Gastroesophageal sphincter (tissue), 4 donors: ENCODE data around the gene ITIH5. TPM values are rescaled to one million over a fixed set of nuclear protein-coding genes. Genes with fewer than 3 reads are reported as not detected.

Experiments
- ATAC-seq: fragments of 150-250 bp; one replicate; pipeline ENCODE4 v1.9.1; 2016; ENCODE audit warnings: mild to moderate bottlenecking, moderate library complexity
- H3K27ac ChIP-seq, 4 donors: fragments of 200-600 bp; sonication (generic) in 3 of 4; 1 replicate in 3 of 4; 2 replicates in 1 of 4; pipeline ENCODE4 v1.5.1; 2016 to 2019
- H3K27me3 ChIP-seq: fragments of 200-600 bp; sonication (generic); one replicate; pipeline ENCODE4 v1.5.1; 2019
- H3K36me3 ChIP-seq, 2 donors: fragments of 200-600 bp; sonication (generic); one replicate each; pipeline ENCODE4 v1.5.1; 2019; ENCODE audit warnings: control low read depth in 1 of 2
- H3K4me1 ChIP-seq, 3 donors: fragments of 200-600 bp; sonication (generic); 1 replicate in 2 of 3; 2 replicates in 1 of 3; pipeline ENCODE4 v1.5.1; 2016 to 2019; ENCODE audit warnings: control low read depth in 2 of 3
- H3K4me3 ChIP-seq, 2 donors: fragments of 200-600 bp; sonication (generic); one replicate each; pipeline ENCODE4 v1.5.1; 2019; ENCODE audit warnings: mild to moderate bottlenecking in 1 of 2, moderate library complexity in 1 of 2
- H3K9me3 ChIP-seq, 3 donors: fragments of 200-600 bp; sonication (generic); one replicate each; pipeline ENCODE4 v1.5.1; 2017 to 2019; ENCODE audit warnings: control low read depth in 2 of 3
- CTCF ChIP-seq, 4 experiments: fragments of 200-600 bp in 2 of 4; fragments of 450-650 bp in 2 of 4; sonication (generic) in 1 of 4; IDR thresholded peaks; one replicate each; pipeline ENCODE4 v1.5.1; 2017 to 2019; ENCODE audit warnings: antibody characterized with exemption in 4 of 4, mild to moderate bottlenecking in 2 of 4, moderate library complexity in 2 of 4
- EP300 ChIP-seq: sonication (generic); formaldehyde crosslinking; IDR thresholded peaks from one replicate; pipeline ENCODE4 v1.6.1; 2017; ENCODE audit warnings: antibody characterized with exemption, mild to moderate bottlenecking
- POLR2A ChIP-seq, 2 donors: fragments of 450-650 bp; IDR thresholded peaks; one replicate each; pipeline ENCODE4 v1.6.1; 2017; ENCODE audit warnings: antibody characterized with exemption in 2 of 2, mild to moderate bottlenecking in 2 of 2, moderate library complexity in 1 of 2
- POLR2AphosphoS5 ChIP-seq: sonication (generic); formaldehyde crosslinking; IDR thresholded peaks from one replicate; pipeline ENCODE4 v1.6.1; 2017; ENCODE audit warnings: antibody characterized with exemption
- WGBS, 2 donors: methylation state at CpG; one replicate each; pipeline ENCODE4 v1.1.5; 2018; ENCODE audit warnings: low coverage in 1 of 2; 5-methylcytosine and 5-hydroxymethylcytosine counted together
- total RNA-seq, 4 donors: library from RNA; depleted of rRNA; stranded (reverse); fragments of >200 nt; gene quantifications; one replicate each; pipeline ENCODE4 v1.1.0, GENCODE V29; 2016

The ITIH5 gene
- total RNA-seq, 4 donors from 2014 or later, result 36.4 to 96.0 (median 52.9) TPM

GRCh38 chr10:7576340-7576739 lies 90.4 kb downstream of the ITIH5 start:
- no peak for ATAC-seq
- no peaks in the 10 kb centered on the region for H3K9me3 ChIP-seq
- no peak overlapping the region for H3K4me3 ChIP-seq
- H3K4me1 ChIP-seq, result peaks cover 0 to 17% (median 0%) of the 10 kb centered on the region in 3 donors
- peaks cover 0 to 58% of the 10 kb centered on the region in 2 donors for H3K36me3 ChIP-seq
- H3K27ac ChIP-seq, result no peak overlapping the region
- no peaks in the 10 kb centered on the region for H3K27me3 ChIP-seq
- WGBS, 2 donors, result 77% methylated on average over 6 of the region's 21 CpGs; no CpG with 5 or more reads in 1 of the 2 donors
- TF ChIP-seq EP300 (no peak), POLR2A (IDR thresholded peaks at IDR 0.05) (no peak), POLR2AphosphoS5 (no peak), CTCF (IDR thresholded peaks at IDR 0.05) (no peak)

- TF ChIP-seq EP300, result no peak
- no peak for TF ChIP-seq POLR2A (IDR thresholded peaks at IDR 0.05)
- peak; percentile 46 for TF ChIP-seq POLR2AphosphoS5
- H3K4me1 ChIP-seq, result peaks cover 0 to 17% (median 0%) of the 10 kb centered on the region in 3 donors
- H3K27ac ChIP-seq, result peak overlapping the region in 2 of 4 donors; percentile 13 to 19
- no peaks in the 10 kb centered on the region for H3K27me3 ChIP-seq
- no peak overlapping the region for H3K4me3 ChIP-seq
- no peaks in the 10 kb centered on the region for H3K9me3 ChIP-seq
- 16 to 23% methylated on average over 3 of the region's 3 CpGs for WGBS, 2 donors
- ATAC-seq, result peak; percentile 79
- H3K36me3 ChIP-seq, result peaks cover 0 to 66% of the 10 kb centered on the region in 2 donors
These were observed 94.4 kb downstream of the ITIH5 start for GRCh38 chr10:7572391-7572790.

- ATAC-seq, result no peak
- peaks cover 0 to 17% (median 0%) of the 10 kb centered on the region in 3 donors for H3K4me1 ChIP-seq
- H3K4me3 ChIP-seq, result no peak overlapping the region
- H3K27ac ChIP-seq, result peak overlapping the region in 1 of 4 donors; percentile 13
- H3K27me3 ChIP-seq, result no peaks in the 10 kb centered on the region
- H3K36me3 ChIP-seq, result peaks cover 0 to 64% of the 10 kb centered on the region in 2 donors
- TF ChIP-seq POLR2A (IDR thresholded peaks at IDR 0.05), result no peak
- 33 to 47% methylated on average over 3 to 4 of the region's 4 CpGs for WGBS, 2 donors
- H3K9me3 ChIP-seq, result no peaks in the 10 kb centered on the region
These were observed 94.8 kb downstream of the ITIH5 start for GRCh38 chr10:7571981-7572380.

- ATAC-seq, result no peak
- WGBS, 2 donors, result 73 to 91% methylated on average over 4 of the region's 4 CpGs
- no peak overlapping the region for H3K27ac ChIP-seq
- no peak overlapping the region for H3K4me3 ChIP-seq
- no peaks in the 10 kb centered on the region for H3K9me3 ChIP-seq
- no peaks in the 10 kb centered on the region for H3K27me3 ChIP-seq
- TF ChIP-seq EP300 (no peak), CTCF (IDR thresholded peaks at IDR 0.05) (no peak), POLR2A (IDR thresholded peaks at IDR 0.05) (no peak), POLR2AphosphoS5 (no peak)
- H3K36me3 ChIP-seq, result peaks cover 0 to 45% of the 10 kb centered on the region in 2 donors
- peaks cover 0 to 24% (median 10%) of the 10 kb centered on the region in 3 donors for H3K4me1 ChIP-seq
These were observed 98.7 kb downstream of the ITIH5 start for GRCh38 chr10:7567911-7568620.

GRCh38 chr10:7566891-7567290 lies 99.9 kb downstream of the ITIH5 start:
- H3K4me3 ChIP-seq, result no peak overlapping the region
- no peaks in the 10 kb centered on the region for H3K27me3 ChIP-seq
- WGBS, 2 donors, result 71 to 94% methylated on average over 1 to 5 of the region's 5 CpGs
- H3K9me3 ChIP-seq, result no peaks in the 10 kb centered on the region
- ATAC-seq, result no peak
- H3K4me1 ChIP-seq, result peaks cover 0 to 24% (median 17%) of the 10 kb centered on the region in 3 donors
- TF ChIP-seq POLR2A (IDR thresholded peaks at IDR 0.05), result no peak
- TF ChIP-seq CTCF (IDR thresholded peaks at IDR 0.05), result no peak
- no peak for TF ChIP-seq POLR2AphosphoS5
- TF ChIP-seq EP300, result no peak
- no peak overlapping the region for H3K27ac ChIP-seq
- H3K36me3 ChIP-seq, result peaks cover 0 to 45% of the 10 kb centered on the region in 2 donors

- Histone ChIP-seq H3K4me3 (no peak overlapping the region), H3K4me1 (peaks cover 0 to 32% (median 25%) of the 10 kb centered on the region in 3 donors), H3K27ac (no peak overlapping the region), H3K36me3 (peaks cover 0 to 38% of the 10 kb centered on the region in 2 donors), H3K27me3 (no peaks in the 10 kb centered on the region), H3K9me3 (no peaks in the 10 kb centered on the region)
- ATAC-seq, result no peak
- TF ChIP-seq POLR2A (IDR thresholded peaks at IDR 0.05) (no peak), POLR2AphosphoS5 (no peak), CTCF (IDR thresholded peaks at IDR 0.05) (no peak), EP300 (no peak)
- WGBS, 2 donors, result 88 to 98% methylated on average over 3 to 10 of the region's 12 CpGs
These were observed 100.9 kb downstream of the ITIH5 start for GRCh38 chr10:7565871-7566270.
